Upper lobe of left lung (tissue), 6 donors: Measurements from ENCODE around the gene DLGAP1. TPM values are rescaled to one million over a fixed set of nuclear protein-coding genes. Genes with fewer than 3 reads are reported as not detected.

Source experiments
- ATAC-seq, 2 donors: fragments of 200-7000 bp; cut with Tn5 transposase; one replicate each; pipeline ENCODE4 v1.9.1; 2022; ENCODE audit warnings: mild to moderate bottlenecking in 2 of 2, moderate library complexity in 2 of 2; ENCODE audit not compliant: low FRiP score in 2 of 2
- DNase-seq, 2 donors: peaks; one replicate each; pipeline ENCODE4 v3.0.0-alpha.2; 2019 to 2020
- H3K27ac ChIP-seq, 4 donors: fragments of 200-600 bp; sonication (generic); one replicate each; pipeline ENCODE4 v1.5.1; 2016 to 2019
- H3K27me3 ChIP-seq, 4 donors: fragments of 200-600 bp; sonication (generic); one replicate each; pipeline ENCODE4 v1.5.1; 2017 to 2019
- H3K36me3 ChIP-seq, 4 donors: fragments of 200-600 bp; sonication (generic); one replicate each; pipeline ENCODE4 v1.5.1; 2016 to 2019
- H3K4me1 ChIP-seq, 4 donors: fragments of 200-600 bp; sonication (generic); one replicate each; pipeline ENCODE4 v1.5.1; 2018 to 2019
- H3K4me3 ChIP-seq, 4 donors: fragments of 200-600 bp; sonication (generic); one replicate each; pipeline ENCODE4 v1.5.1; 2017 to 2019; ENCODE audit warnings: mild to moderate bottlenecking in 2 of 4, moderate library complexity in 1 of 4
- H3K9me3 ChIP-seq, 4 donors: fragments of 200-600 bp; sonication (generic); one replicate each; pipeline ENCODE4 v1.5.1; 2018 to 2019
- EP300 ChIP-seq, 4 donors: sonication (generic); formaldehyde crosslinking; IDR thresholded peaks; one replicate each; pipeline ENCODE4 v1.5.1; 2017; ENCODE audit warnings: antibody characterized with exemption in 4 of 4, control low read depth in 2 of 4
- POLR2A ChIP-seq, 4 donors: fragments of 450-650 bp; IDR thresholded peaks; one replicate each; pipeline ENCODE4 v1.5.1; 2016 to 2017; ENCODE audit warnings: antibody characterized with exemption in 4 of 4, mild to moderate bottlenecking in 2 of 4
- POLR2AphosphoS5 ChIP-seq, 2 donors: sonication (generic); formaldehyde crosslinking; IDR thresholded peaks; one replicate each; pipeline ENCODE4 v1.5.1; 2017; ENCODE audit warnings: antibody characterized with exemption in 2 of 2
- WGBS, 2 donors: methylation state at CpG; one replicate each; pipeline ENCODE4 v1.1.5; 2017 to 2018; 5-methylcytosine and 5-hydroxymethylcytosine counted together
- total RNA-seq, 6 donors: library from RNA; depleted of rRNA in 4 of 6; stranded (reverse); fragments of >200 nt in 4 of 6; gene quantifications; one replicate each; pipeline versions ENCODE4 v1.1.0 to v1.2.1, GENCODE V29; 2016 to 2021
- TF ChIP-seq, protein P1 (sequence below), 6 experiments: fragments of 450-650 bp in 4 of 6; fragments of 200-600 bp in 2 of 6; sonication (generic) in 2 of 6; IDR thresholded peaks; one replicate each; pipeline ENCODE4 v1.5.1; 2016 to 2019; ENCODE audit warnings: antibody characterized with exemption in 6 of 6
- donor health status: DM: no; HTN: no; CAD: no; lungs with moderate emphysema.
- donor health status: DM: no; HTN: yes; CAD: no; lungs with severe emphysema.

Gene DLGAP1
- total RNA-seq, 6 donors from 2014 or later, result 2.1 to 4.6 (median 3.6) TPM

DNA sequence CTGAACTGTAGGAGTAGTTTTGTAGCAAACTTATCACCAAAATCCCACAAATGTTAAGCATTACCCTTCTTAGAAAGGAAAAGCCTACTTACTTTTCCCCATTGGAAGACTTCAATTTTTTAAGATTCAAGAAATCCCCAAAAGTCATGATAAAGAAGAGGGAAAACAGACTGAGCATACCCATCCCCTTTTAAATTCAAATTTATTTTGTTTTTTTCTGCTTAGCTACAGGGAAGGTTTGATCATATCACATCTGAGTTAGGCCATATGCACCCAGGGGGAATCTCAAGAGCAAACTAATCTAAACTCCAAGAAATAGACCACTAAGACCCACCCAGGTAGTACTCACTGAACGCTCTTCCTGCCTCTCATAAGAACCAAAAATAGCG, 830.6 kb downstream of the DLGAP1 start:
- TF ChIP-seq, protein P1, sequence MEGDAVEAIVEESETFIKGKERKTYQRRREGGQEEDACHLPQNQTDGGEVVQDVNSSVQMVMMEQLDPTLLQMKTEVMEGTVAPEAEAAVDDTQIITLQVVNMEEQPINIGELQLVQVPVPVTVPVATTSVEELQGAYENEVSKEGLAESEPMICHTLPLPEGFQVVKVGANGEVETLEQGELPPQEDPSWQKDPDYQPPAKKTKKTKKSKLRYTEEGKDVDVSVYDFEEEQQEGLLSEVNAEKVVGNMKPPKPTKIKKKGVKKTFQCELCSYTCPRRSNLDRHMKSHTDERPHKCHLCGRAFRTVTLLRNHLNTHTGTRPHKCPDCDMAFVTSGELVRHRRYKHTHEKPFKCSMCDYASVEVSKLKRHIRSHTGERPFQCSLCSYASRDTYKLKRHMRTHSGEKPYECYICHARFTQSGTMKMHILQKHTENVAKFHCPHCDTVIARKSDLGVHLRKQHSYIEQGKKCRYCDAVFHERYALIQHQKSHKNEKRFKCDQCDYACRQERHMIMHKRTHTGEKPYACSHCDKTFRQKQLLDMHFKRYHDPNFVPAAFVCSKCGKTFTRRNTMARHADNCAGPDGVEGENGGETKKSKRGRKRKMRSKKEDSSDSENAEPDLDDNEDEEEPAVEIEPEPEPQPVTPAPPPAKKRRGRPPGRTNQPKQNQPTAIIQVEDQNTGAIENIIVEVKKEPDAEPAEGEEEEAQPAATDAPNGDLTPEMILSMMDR (IDR thresholded peaks at IDR 0.05), result no peak
- TF ChIP-seq POLR2AphosphoS5 (IDR thresholded peaks at IDR 0.05), result no peak
- no peak for TF ChIP-seq POLR2A (IDR thresholded peaks at IDR 0.05)
- TF ChIP-seq EP300 (IDR thresholded peaks at IDR 0.05), result no peak
- 53 to 82% methylated on average over 2 of the region's 2 CpGs for whole genome bisulfite sequencing, 2 donors

DNA sequence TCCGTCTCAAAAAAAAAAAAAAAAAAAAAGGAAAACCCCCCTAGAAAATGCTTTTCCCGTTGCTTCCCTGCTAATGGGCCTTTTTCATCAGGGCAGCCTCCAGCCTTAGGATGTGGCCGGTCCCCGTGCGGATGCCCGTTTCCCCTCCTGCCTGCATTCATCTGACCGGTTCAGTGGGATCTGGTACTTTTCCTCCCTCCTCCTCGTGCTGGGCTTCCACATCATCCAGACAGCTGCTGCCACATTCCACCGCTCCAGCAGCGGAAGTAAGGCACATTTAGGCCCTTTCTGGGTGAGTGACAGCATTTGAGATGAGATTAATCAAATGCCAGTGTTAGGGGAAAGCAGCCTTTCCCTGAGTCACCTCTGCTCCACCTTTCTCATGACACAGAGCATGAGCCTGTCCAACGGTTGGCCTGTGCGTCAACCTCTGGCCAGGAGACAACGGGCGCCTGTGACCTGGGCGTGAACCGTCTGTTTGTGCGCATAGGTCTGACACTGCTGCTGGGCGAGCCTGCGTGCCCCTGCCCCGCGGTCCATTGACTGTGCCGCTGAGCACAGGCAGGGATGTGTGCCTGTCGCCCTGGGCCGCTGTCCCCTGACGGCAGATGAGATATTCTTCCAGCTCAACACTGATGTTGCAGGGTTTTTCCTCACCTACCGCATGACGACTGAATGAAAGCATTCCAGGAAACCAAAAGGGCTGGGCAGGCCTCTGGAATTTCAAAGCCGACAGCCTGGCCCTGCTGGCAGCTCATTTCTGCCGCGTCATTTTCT, 831.1 kb downstream of the DLGAP1 start:
- Histone ChIP-seq H3K27me3 (no peaks in the 10 kb centered on the region), H3K9me3 (no peaks in the 10 kb centered on the region), H3K27ac (peak overlapping the region; percentile 71 to 86 (median 83)), H3K36me3 (no peaks in the 10 kb centered on the region), H3K4me3 (no peak overlapping the region), H3K4me1 (peaks cover 17 to 25% (median 20%) of the 10 kb centered on the region in 4 donors)
- TF ChIP-seq POLR2A (IDR thresholded peaks at IDR 0.05) (peak in 2 of 4 donors; percentile 41 to 47), EP300 (IDR thresholded peaks at IDR 0.05) (peak; percentile 5 to 67 (median 16)), POLR2AphosphoS5 (IDR thresholded peaks at IDR 0.05) (peak; percentile 70 to 88)
- TF ChIP-seq, protein P1 (IDR thresholded peaks at IDR 0.05), result no peak
- peak; percentile 75 to 88 for DNase-seq
- WGBS, 2 donors, result 45 to 59% methylated on average over 20 to 25 of the region's 30 CpGs
- ATAC-seq, result peak; percentile 83 to 90

More for the DNA sequence above, 830.6 kb downstream of the DLGAP1 start:
- no peaks in the 10 kb centered on the region for H3K27me3 ChIP-seq
- DNase-seq (no peak), ATAC-seq (no peak)
- no peaks in the 10 kb centered on the region for H3K36me3 ChIP-seq
- H3K4me1 ChIP-seq, result peaks cover 17 to 25% (median 20%) of the 10 kb centered on the region in 4 donors
- H3K27ac ChIP-seq, result peak overlapping the region; percentile 71 to 86 (median 83)
- H3K4me3 ChIP-seq, result no peak overlapping the region
- no peaks in the 10 kb centered on the region for H3K9me3 ChIP-seq

DNA sequence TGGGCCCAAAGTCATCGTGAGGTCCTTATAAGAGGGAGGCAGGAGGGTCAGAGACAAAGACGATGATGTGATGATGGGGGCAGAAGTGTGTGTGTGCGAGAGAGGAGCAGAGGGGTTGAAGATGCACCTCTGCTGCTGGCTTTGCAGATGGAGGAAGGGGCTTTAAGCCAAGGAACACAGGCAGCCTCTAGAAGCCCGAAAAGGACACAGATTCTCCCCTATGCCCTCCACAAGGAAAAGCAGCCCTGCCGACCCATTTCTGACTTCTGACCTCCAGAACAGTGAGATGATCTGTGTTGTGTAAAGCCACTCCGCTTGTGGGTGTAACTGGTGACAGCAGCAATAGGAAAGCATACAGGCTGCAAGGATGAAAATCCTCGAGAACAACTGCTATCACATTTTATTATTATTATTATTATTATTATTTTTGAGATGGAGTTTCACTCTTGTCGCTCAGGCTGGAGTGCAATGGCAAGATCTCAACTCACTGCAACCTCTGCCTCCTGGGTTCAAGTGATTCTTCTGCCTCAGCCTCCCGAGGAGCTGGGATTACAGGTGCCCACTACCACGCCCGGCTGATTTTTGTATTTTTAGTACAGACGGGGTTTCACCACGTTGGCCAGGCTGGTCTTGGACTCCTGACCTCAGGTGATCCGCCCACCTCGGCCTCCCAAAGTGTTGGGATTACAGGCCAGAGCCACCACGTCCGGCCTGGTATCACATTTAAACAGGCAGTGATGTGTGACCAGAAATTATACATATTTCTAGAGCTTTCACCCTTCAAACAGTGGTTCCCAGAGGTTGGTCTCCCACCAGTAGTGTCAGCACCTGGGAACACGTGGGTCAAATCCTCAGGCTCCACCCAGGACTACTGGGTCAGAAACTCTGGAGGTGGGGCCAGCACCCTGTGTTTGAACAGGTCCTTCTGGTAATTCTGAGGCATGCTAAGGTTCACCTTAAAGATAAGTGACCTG, 834.7 kb downstream of the DLGAP1 start:
- Histone ChIP-seq H3K27ac (no peak overlapping the region), H3K36me3 (no peaks in the 10 kb centered on the region), H3K4me1 (peaks cover 18 to 24% (median 21%) of the 10 kb centered on the region in 4 donors), H3K4me3 (no peak overlapping the region), H3K27me3 (no peaks in the 10 kb centered on the region), H3K9me3 (no peaks in the 10 kb centered on the region)
- TF ChIP-seq EP300 (IDR thresholded peaks at IDR 0.05), result no peak
- no peak for TF ChIP-seq POLR2AphosphoS5 (IDR thresholded peaks at IDR 0.05)
- TF ChIP-seq POLR2A (IDR thresholded peaks at IDR 0.05), result no peak
- TF ChIP-seq, protein P1 (IDR thresholded peaks at IDR 0.05), result no peak
- no peak for DNase-seq
- ATAC-seq, result no peak
- 94 to 95% methylated on average over 18 of the region's 18 CpGs for WGBS, 2 donors

DNA sequence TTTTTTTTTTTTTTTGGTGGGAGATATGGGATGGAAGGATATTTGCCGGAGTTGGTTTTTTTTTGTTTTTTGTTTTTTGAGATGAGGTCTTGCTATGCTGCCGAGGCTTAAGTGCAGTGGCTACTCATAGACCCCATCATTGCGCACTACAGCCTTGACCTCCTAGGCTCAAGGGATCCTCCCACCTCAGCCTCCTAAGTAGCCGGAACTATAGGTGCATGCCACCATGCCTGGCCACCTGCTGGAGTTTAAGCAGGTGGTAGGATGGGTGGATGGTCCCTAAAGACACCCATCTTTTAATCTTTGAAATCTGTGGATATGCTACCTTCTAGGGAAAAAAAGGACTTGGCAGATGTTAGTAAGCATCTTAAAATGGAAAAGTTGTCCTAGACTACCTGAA, 835.4 kb downstream of the DLGAP1 start:
- Histone ChIP-seq H3K9me3 (no peaks in the 10 kb centered on the region), H3K4me3 (no peak overlapping the region), H3K27ac (no peak overlapping the region), H3K36me3 (no peaks in the 10 kb centered on the region), H3K27me3 (no peaks in the 10 kb centered on the region), H3K4me1 (peaks cover 11 to 17% (median 15%) of the 10 kb centered on the region in 4 donors)
- WGBS, 2 donors, result 95 to 98% methylated on average over 4 of the region's 4 CpGs
- TF ChIP-seq EP300 (IDR thresholded peaks at IDR 0.05) (no peak), POLR2A (IDR thresholded peaks at IDR 0.05) (no peak), POLR2AphosphoS5 (IDR thresholded peaks at IDR 0.05) (no peak)
- TF ChIP-seq, protein P1 (IDR thresholded peaks at IDR 0.05), result no peak
- ATAC-seq (no peak), DNase-seq (no peak)
